Measurements from ENCODE around the gene IFNL3.

GRCh38 chr19:39238209-39238608 lies 6.6 kb downstream of the IFNL3 start:
- TF ChIP-seq CTCF (IDR thresholded peaks at IDR 0.05) (no peak), POLR2A (IDR thresholded peaks at IDR 0.05) (no peak)
